HepG2 (cell line): ENCODE results near the gene ATAD1.

Experiments used
- CTCF ChIP-seq: sonication (generic); formaldehyde crosslinking; IDR thresholded peaks from 2 replicates; pipeline ENCODE4 v1.5.0; 2020; ENCODE audit warnings: mild to moderate bottlenecking, missing genetic modification reagents, moderate library complexity
- ELF3 ChIP-seq: IDR thresholded peaks from 2 replicates; pipeline ENCODE4 v1.6.1; 2016; ENCODE audit warnings: missing genetic modification reagents, missing compliant biosample characterization
- ELF4 ChIP-seq: sonication (generic); formaldehyde crosslinking; IDR thresholded peaks from 2 replicates; pipeline ENCODE4 v1.5.0; 2020; ENCODE audit warnings: missing genetic modification reagents, mild to moderate bottlenecking, moderate library complexity, borderline replicate concordance
- EP300 ChIP-seq, 3 experiments: sonication (generic) in 1 of 3; formaldehyde crosslinking in 1 of 3; IDR thresholded peaks; 2 replicates each; pipeline versions ENCODE4 v1.5.1 to v1.6.1; 2011 to 2020; ENCODE audit warnings: low read depth in 2 of 3, low read length in 2 of 3, borderline replicate concordance in 1 of 3, improper control_type of control experiment in 1 of 3, mild to moderate bottlenecking in 1 of 3, missing genetic modification reagents in 1 of 3, moderate library complexity in 1 of 3
- EZH2 ChIP-seq: conservative IDR thresholded peaks from 2 replicates; pipeline ENCODE4 v1.6.1; 2012; ENCODE audit warnings: mild to moderate bottlenecking, low read depth, low read length, moderate library complexity
- NFYB ChIP-seq: sonication (generic); formaldehyde crosslinking; IDR thresholded peaks from 2 replicates; pipeline ENCODE4 v1.4.0; 2020; ENCODE audit warnings: missing genetic modification reagents
- NR2C2 ChIP-seq: sonication (generic); formaldehyde crosslinking; IDR thresholded peaks from 2 replicates; pipeline ENCODE4 v1.4.0; 2020; ENCODE audit warnings: missing genetic modification reagents, mild to moderate bottlenecking, moderate library complexity, borderline replicate concordance
- POLR2A ChIP-seq, 2 experiments: IDR thresholded peaks; 2 replicates each; pipeline ENCODE4 v1.6.1; 2011; ENCODE audit warnings: low read depth in 2 of 2, low read length in 2 of 2, mild to moderate bottlenecking in 1 of 2, moderate library complexity in 1 of 2; ENCODE audit not compliant: insufficient read depth in 1 of 2
- SP1 ChIP-seq, 2 experiments: fragments of 450-650 bp in 1 of 2; sonication (generic) in 1 of 2; formaldehyde crosslinking in 1 of 2; IDR thresholded peaks; 2 replicates each; pipeline versions ENCODE4 v1.4.0 to v1.6.1; 2016 to 2020; ENCODE audit warnings: missing genetic modification reagents in 1 of 2
- TGIF2 ChIP-seq: IDR thresholded peaks from 2 replicates; pipeline ENCODE4 v1.6.1; 2016; ENCODE audit warnings: control low read depth, missing compliant biosample characterization
- U2AF1 ChIP-seq: fragments of 200-400 bp; formaldehyde crosslinking; optimal IDR thresholded peaks from 2 replicates; pipeline ENCODE3; 2017; ENCODE audit warnings: mild to moderate bottlenecking, low read depth, low read length
- ZBTB34 ChIP-seq: sonication (generic); formaldehyde crosslinking; IDR thresholded peaks from 2 replicates; pipeline ENCODE4 v1.8.0; 2022; ENCODE audit warnings: mild to moderate bottlenecking, missing genetic modification reagents
- ZKSCAN8 ChIP-seq: IDR thresholded peaks from 2 replicates; pipeline ENCODE4 v1.6.1; 2016; ENCODE audit warnings: borderline replicate concordance, missing genetic modification reagents, missing compliant biosample characterization
- ZNF138 ChIP-seq: sonication (generic); formaldehyde crosslinking; IDR thresholded peaks from 2 replicates; pipeline ENCODE4 v1.5.0; 2020; ENCODE audit warnings: mild to moderate bottlenecking, low read depth, missing genetic modification reagents

- TF ChIP-seq ELF4 (CRISPR knock-in tag) (no peak), U2AF1 (no peak), ZBTB34 (CRISPR knock-in tag) (no peak), ELF3 (CRISPR knock-in tag) (no peak), ZNF138 (no peak), EP300 (IDR thresholded peaks at IDR 0.05; ENCODE audit: low read depth in 2 of 2, low read length in 2 of 2) (no peak), EP300 (CRISPR knock-in tag; IDR thresholded peaks at IDR 0.05; ENCODE audit: borderline replicate concordance) (no peak), NFYB (CRISPR knock-in tag) (no peak), CTCF (CRISPR knock-in tag) (no peak), ZKSCAN8 (CRISPR knock-in tag) (no peak), TGIF2 (CRISPR knock-in tag) (no peak), SP1 (IDR thresholded peaks at IDR 0.05) (no peak), SP1 (CRISPR knock-in tag; IDR thresholded peaks at IDR 0.05) (no peak), NR2C2 (CRISPR knock-in tag) (no peak), EZH2 (no peak), POLR2A (IDR thresholded peaks at IDR 0.05; ENCODE audit: insufficient read depth in 1 of 2, low read depth in 2 of 2, low read length in 2 of 2) (no peak)
Measured at GRCh38 chr10:87716348-87716670, 101.7 kb downstream of the ATAD1 start.
